IMR-90 (cell line): Measurements from ENCODE around the gene PLEKHH2. TPM values are rescaled to one million over a fixed set of nuclear protein-coding genes. Genes with fewer than 3 reads are reported as not detected.
"Not testable (repeated sequence)": the region's sequence is repeated elsewhere in the genome, so short reads cannot be mapped to it uniquely, and the experiment has no call there.

Source experiments
- ATAC-seq: fragments of 200-7000 bp; cut with Tn5 transposase; 2 replicates; pipeline ENCODE4 v1.9.1; 2020; ENCODE audit warnings: low read depth, mild to moderate bottlenecking, moderate library complexity
- BruUV-seq: library from RNA; stranded (reverse); fragments of 400-500 nt; replicated peaks from 2 replicates; lab custom pipeline; 2021; lab: Mats Ljungman, UMichigan
- CTCF ChIA-PET: fragments of 300-600 bp; formaldehyde crosslinking; extraction: SDS; loops from one replicate; lab custom pipeline; 2021; ENCODE audit warnings: antibody characterized with exemption; lab: Yijun Ruan, JAX
- POLR2A ChIA-PET: fragments of 300-600 bp; sonication (Branson Sonifier 250); formaldehyde crosslinking; loops from one replicate; lab custom pipeline; 2022; ENCODE audit warnings: antibody characterized with exemption; ENCODE audit not compliant: unreplicated experiment; lab: Charles Lee
- DNase-seq: peaks from one replicate; pipeline ENCODE4 v3.0.0; 2013
- H2AFZ ChIP-seq: replicated peaks from 2 replicates; pipeline ENCODE3; 2013; ENCODE audit warnings: low read length, mild to moderate bottlenecking; ENCODE audit not compliant: poor library complexity
- H2AK5ac ChIP-seq: 2 replicates; pipeline ENCODE4 v1.6.1; 2013; ENCODE audit warnings: low read depth, low read length, inconsistent platforms
- H2AK9ac ChIP-seq: replicated peaks from 2 replicates; pipeline ENCODE3; 2013; ENCODE audit warnings: mild to moderate bottlenecking, low read depth, low read length, moderate library complexity; ENCODE audit not compliant: poor library complexity
- H2BK120ac ChIP-seq: 2 replicates; pipeline ENCODE4 v1.6.1; 2013; ENCODE audit warnings: low read depth, low read length, inconsistent platforms
- H2BK15ac ChIP-seq: 3 replicates; pipeline ENCODE4 v1.6.1; 2013; ENCODE audit warnings: low read depth, low read length, inconsistent platforms
- H2BK20ac ChIP-seq: 2 replicates; pipeline ENCODE4 v1.6.1; 2013; ENCODE audit warnings: low read depth, mild to moderate bottlenecking, inconsistent platforms, low read length, moderate library complexity
- H2BK5ac ChIP-seq: 2 replicates; pipeline ENCODE4 v1.6.1; 2013; ENCODE audit warnings: mild to moderate bottlenecking, low read depth, low read length, inconsistent platforms; ENCODE audit not compliant: poor library complexity, severe bottlenecking
- H3K14ac ChIP-seq: replicated peaks from 2 replicates; pipeline ENCODE4 v1.6.1; 2013; ENCODE audit warnings: low read depth, low read length, inconsistent platforms
- H3K18ac ChIP-seq: 2 replicates; pipeline ENCODE4 v1.6.1; 2013; ENCODE audit warnings: low read depth, low read length, control low read depth
- H3K23ac ChIP-seq: 2 replicates; pipeline ENCODE4 v1.6.1; 2013; ENCODE audit warnings: low read depth, low read length, inconsistent platforms
- H3K27ac ChIP-seq: 2 replicates; pipeline ENCODE4 v1.5.1; 2013; ENCODE audit warnings: mild to moderate bottlenecking, control low read depth, low read length; ENCODE audit not compliant: insufficient read depth
- H3K27me3 ChIP-seq: 2 replicates; pipeline ENCODE4 v1.6.1; 2013; ENCODE audit warnings: low read length; ENCODE audit not compliant: control insufficient read depth, insufficient read depth
- H3K36me3 ChIP-seq: 2 replicates; pipeline ENCODE4 v1.6.1; 2013; ENCODE audit warnings: low read length, mixed read lengths; ENCODE audit not compliant: control insufficient read depth, insufficient read depth
- H3K4ac ChIP-seq: 2 replicates; pipeline ENCODE4 v1.6.1; 2013; ENCODE audit warnings: low read depth, low read length, inconsistent platforms
- H3K4me1 ChIP-seq: 2 replicates; pipeline ENCODE4 v1.6.1; 2013; ENCODE audit warnings: low read length, mixed read lengths; ENCODE audit not compliant: control insufficient read depth, insufficient read depth
- H3K4me2 ChIP-seq: 2 replicates; pipeline ENCODE4 v1.6.1; 2013; ENCODE audit warnings: low read depth, mild to moderate bottlenecking, control low read depth, low read length, moderate library complexity
- H3K4me3 ChIP-seq: 2 replicates; pipeline ENCODE4 v1.5.1; 2013; ENCODE audit warnings: low read depth, mild to moderate bottlenecking, control low read depth, low read length, moderate library complexity; ENCODE audit not compliant: insufficient read depth
- H3K56ac ChIP-seq: 2 replicates; pipeline ENCODE4 v1.6.1; 2013; ENCODE audit warnings: low read length, inconsistent platforms; ENCODE audit not compliant: insufficient read depth; ENCODE audit errors: extremely low read depth
- H3K79me1 ChIP-seq, 2 experiments: 2 replicates each; pipeline ENCODE4 v1.6.1; 2013; ENCODE audit warnings: low read length in 2 of 2, inconsistent platforms in 1 of 2, low read depth in 1 of 2
- H3K9ac ChIP-seq: 2 replicates; pipeline ENCODE4 v1.6.1; 2013; ENCODE audit warnings: low read depth, low read length, control low read depth
- H3K9me1 ChIP-seq: 2 replicates; pipeline ENCODE4 v1.6.1; 2013; ENCODE audit warnings: low read length, inconsistent platforms; ENCODE audit not compliant: insufficient read depth
- H3K9me3 ChIP-seq: 2 replicates; pipeline ENCODE4 v1.6.1; 2013; ENCODE audit warnings: low read length; ENCODE audit not compliant: control insufficient read depth, insufficient read depth
- H4K20me1 ChIP-seq: 2 replicates; pipeline ENCODE4 v1.6.1; 2013; ENCODE audit warnings: low read length, inconsistent platforms; ENCODE audit not compliant: insufficient read depth
- H4K5ac ChIP-seq: 2 replicates; pipeline ENCODE4 v1.6.1; 2013; ENCODE audit warnings: mild to moderate bottlenecking, low read depth, low read length, control low read depth
- H4K8ac ChIP-seq, 2 experiments: 2 replicates each; pipeline ENCODE4 v1.6.1; 2013; ENCODE audit warnings: low read depth in 2 of 2, low read length in 2 of 2, control low read depth in 1 of 2, inconsistent platforms in 1 of 2
- H4K91ac ChIP-seq: 2 replicates; pipeline ENCODE4 v1.6.1; 2013; ENCODE audit warnings: low read depth, low read length, inconsistent platforms; ENCODE audit not compliant: insufficient read depth
- CEBPB ChIP-seq: IDR thresholded peaks from 2 replicates; pipeline ENCODE4 v1.6.1; 2012; ENCODE audit warnings: low read depth, low read length, improper control_type of control experiment
- CHD1 ChIP-seq: IDR thresholded peaks from 2 replicates; pipeline ENCODE4 v1.6.1; 2012; ENCODE audit warnings: low read depth, low read length, improper control_type of control experiment
- MXI1 ChIP-seq: IDR thresholded peaks from 2 replicates; pipeline ENCODE4 v1.6.1; 2012; ENCODE audit warnings: low read depth, mild to moderate bottlenecking, low read length, moderate library complexity, borderline replicate concordance
- RAD21 ChIP-seq: IDR thresholded peaks from 2 replicates; pipeline ENCODE4 v1.6.1; 2012; ENCODE audit warnings: low read length, improper control_type of control experiment
- WGBS, 2 experiments: methylation state at CpG; one replicate each; pipeline versions ENCODE4 v1.1.5 to v1.1.7; 2013; ENCODE audit warnings: missing lambda C conversion rate in 2 of 2; ENCODE audit not compliant: insufficient read length in 1 of 2; ENCODE audit errors: extremely low coverage in 2 of 2; 5-methylcytosine and 5-hydroxymethylcytosine counted together
- dilution Hi-C: fragments of 300-500 bp; cut with HindIII; formaldehyde crosslinking; loops from one replicate; pipeline ENCODE4 v1.14.3; 2018; ENCODE audit warnings: low sequenced_read_pairs; ENCODE audit not compliant: unreplicated experiment
- in situ Hi-C: fragments of 300-500 bp; cut with MboI; formaldehyde crosslinking; loops from 3 replicates; pipeline ENCODE4 v1.14.3; 2019; ENCODE audit warnings: low sequenced_read_pairs, inconsistent platforms, mixed read lengths
- intact Hi-C: fragments of 100-400 bp; cut with micrococcal nuclease; formaldehyde crosslinking; loops from 2 replicates; pipeline ENCODE4 v1.10.0; 2022
- polyA plus RNA-seq, 3 experiments: library from polyadenylated mRNA; depleted of rRNA; stranded (reverse); fragments of >200 nt; gene quantifications; 2 replicates each; pipeline ENCODE4 v1.2.3, GENCODE V29; 2012; ENCODE audit warnings: low replicate concordance in 1 of 3
- total RNA-seq: library from RNA; depleted of rRNA; stranded (reverse); fragments of >200 nt; gene quantifications from 2 replicates; pipeline ENCODE4 v1.2.3, GENCODE V29; 2012
- TF ChIP-seq, protein P1 (sequence below): fragments of 150-350 bp; IDR thresholded peaks from 2 replicates; pipeline ENCODE4 v1.6.1; 2017; ENCODE audit warnings: mild to moderate bottlenecking, antibody characterized with exemption, low read length, low read depth

The PLEKHH2 gene
- total and polyA plus RNA-seq, 2 of the 4 experiments (the other 2 are of a cell fraction), result 2.0 to 3.3 TPM

DNA sequence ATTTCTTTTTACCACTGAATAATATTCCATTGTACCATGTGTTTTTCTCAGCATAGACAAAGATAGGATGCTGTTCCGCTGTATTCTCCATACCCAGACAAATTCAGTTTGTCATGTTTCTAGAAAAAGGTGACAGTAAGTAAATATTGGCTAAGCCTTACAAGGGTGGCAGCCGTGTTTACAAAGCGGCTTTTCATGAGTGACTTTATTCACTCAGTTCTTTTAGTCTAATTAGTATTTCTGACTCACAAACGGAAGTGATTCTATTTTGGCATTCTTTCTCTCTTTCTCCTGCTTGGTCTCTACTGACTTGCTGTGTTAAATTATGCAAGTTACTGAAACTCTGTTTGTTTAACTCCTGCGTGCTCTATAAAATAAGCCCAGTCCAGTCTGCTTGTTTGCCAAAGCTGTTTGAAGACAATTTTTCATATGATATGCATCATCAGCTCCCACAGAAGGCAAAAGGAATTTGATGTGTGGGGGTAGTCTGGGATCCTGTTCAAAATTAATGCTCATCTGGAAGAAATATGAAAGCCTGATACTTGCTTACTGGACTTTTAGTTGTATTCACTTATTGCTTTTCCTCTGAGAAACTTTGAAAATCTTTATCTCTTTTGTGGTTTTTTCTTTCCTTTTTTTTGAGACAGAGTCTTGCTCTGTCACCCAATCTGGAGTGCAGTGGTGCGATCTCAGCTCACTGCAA lies 2.3 kb upstream of the PLEKHH2 start:
- Histone ChIP-seq H3K79me1 (peaks cover 4 to 5% of the 10 kb centered on the region in 2 experiments; a peak in 2 of 4 replicates), H3K27ac (peak overlapping the region; percentile 75; the same call in 1 of the 2 replicates), H3K9me3 (no peaks in the 10 kb centered on the region), H3K18ac (0 out of 2 replicates have a peak overlapping the region, but pooled peaks have one; percentile 70), H2BK120ac (no peak overlapping the region), H3K9ac (0 out of 2 replicates have a peak overlapping the region, but pooled peaks have one; percentile 6), H4K91ac (no peak overlapping the region), H4K5ac (0 out of 2 replicates have a peak overlapping the region, but pooled peaks have one; percentile 51), H3K4me3 (no peak overlapping the region), H4K8ac (no peak overlapping the region), H3K4me2 (peak overlapping the region; percentile 83), H2BK5ac (no peak overlapping the region), H3K4ac (no peak overlapping the region), H3K36me3 (no peaks in the 10 kb centered on the region), H2AK5ac (no peak overlapping the region), H2BK15ac (no peak overlapping the region), H3K9me1 (peaks cover 4% of the 10 kb centered on the region; the same call in 1 of the 2 replicates), H4K20me1 (no peaks in the 10 kb centered on the region), H2BK20ac (no peak overlapping the region), H2AK9ac (no peak overlapping the region), H3K27me3 (peaks cover 19% of the 10 kb centered on the region), H3K23ac (no peak overlapping the region), H3K56ac (no peak overlapping the region), H3K14ac (no peak overlapping the region), H3K4me1 (peaks cover 7% of the 10 kb centered on the region; the same call in 1 of the 2 replicates), H2AFZ (no peak overlapping the region)
- dilution Hi-C loops, result no loop called here
- in situ Hi-C loops, result loop anchor here (5.0 kb wide), 1 partner anchor 53 kb away; no protein-coding TSS in a partner anchor
- BruUV-seq, result no TSS peak
- TF ChIP-seq MXI1, result no peak
- no peak for TF ChIP-seq CHD1
- TF ChIP-seq, protein P1, sequence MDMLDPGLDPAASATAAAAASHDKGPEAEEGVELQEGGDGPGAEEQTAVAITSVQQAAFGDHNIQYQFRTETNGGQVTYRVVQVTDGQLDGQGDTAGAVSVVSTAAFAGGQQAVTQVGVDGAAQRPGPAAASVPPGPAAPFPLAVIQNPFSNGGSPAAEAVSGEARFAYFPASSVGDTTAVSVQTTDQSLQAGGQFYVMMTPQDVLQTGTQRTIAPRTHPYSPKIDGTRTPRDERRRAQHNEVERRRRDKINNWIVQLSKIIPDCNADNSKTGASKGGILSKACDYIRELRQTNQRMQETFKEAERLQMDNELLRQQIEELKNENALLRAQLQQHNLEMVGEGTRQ, result no peak
- peak; percentile 67 for TF ChIP-seq CEBPB
- no peak for TF ChIP-seq RAD21
- DNase-seq, result peak; percentile 89
- WGBS, 2 experiments, result no CpG with 5 or more reads among the region's 6 CpGs
- POLR2A ChIA-PET, result no interaction called here
- CTCF ChIA-PET, result interaction anchor here (0.6 kb wide), 1 partner anchor 49 kb away, joined by 3 read pairs; no protein-coding TSS in a partner anchor
- ATAC-seq, result peak; percentile 28
- intact Hi-C loops, result no loop called here

DNA sequence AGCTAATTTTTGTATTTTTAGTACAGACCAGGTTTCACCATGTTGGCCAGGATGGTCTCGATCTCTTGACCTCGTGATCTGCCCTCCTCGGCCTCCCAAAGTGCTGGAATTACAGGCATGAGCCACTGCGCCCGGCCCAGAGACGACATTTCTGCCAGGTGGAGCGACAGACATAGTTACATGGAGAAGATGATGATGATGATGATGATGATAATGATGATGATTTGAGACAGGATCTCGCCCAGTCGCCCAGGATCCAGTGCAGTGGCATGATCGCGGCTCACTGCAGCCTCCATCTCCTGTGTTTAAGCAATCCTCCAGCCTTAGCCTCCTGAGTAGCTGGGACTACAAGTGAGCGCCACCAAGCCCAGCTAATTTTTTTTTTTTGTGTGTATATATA lies 907 bp upstream of the PLEKHH2 start:
- H3K4me3 ChIP-seq, H3K9ac ChIP-seq, H4K5ac ChIP-seq, H2BK20ac ChIP-seq, H3K4me1 ChIP-seq, DNase-seq, H2BK15ac ChIP-seq, H3K18ac ChIP-seq, H3K56ac ChIP-seq, H2AK9ac ChIP-seq, H2BK120ac ChIP-seq, POLR2A ChIA-PET, ATAC-seq, H4K8ac ChIP-seq, H2AFZ ChIP-seq, dilution Hi-C loops, H4K20me1 ChIP-seq, H3K4ac ChIP-seq, H3K9me1 ChIP-seq, H3K23ac ChIP-seq, H3K9me3 ChIP-seq, H2BK5ac ChIP-seq, BruUV-seq, H2AK5ac ChIP-seq, H3K14ac ChIP-seq, H3K36me3 ChIP-seq, intact Hi-C loops, H3K27ac ChIP-seq, H4K91ac ChIP-seq, H3K4me2 ChIP-seq, H3K79me1 ChIP-seq: not testable (repeated sequence)
- H3K27me3 ChIP-seq, result peaks cover 14% of the 10 kb centered on the region
- CTCF ChIA-PET, result interaction anchor here (0.6 kb wide), 2 partner anchors 160 to 163 kb away, joined by 3 to 5 read pairs; no protein-coding TSS in a partner anchor
- WGBS, 2 experiments, result 94% methylated on average over 3 of the region's 12 CpGs; no CpG with 5 or more reads in 1 of the 2 experiments
- in situ Hi-C loops, result loop anchor here (5.0 kb wide), 1 partner anchor 51 kb away; no protein-coding TSS in a partner anchor
